ENCODE measurements around the gene RPTOR. TPM values are rescaled to one million over a fixed set of nuclear protein-coding genes. Genes with fewer than 3 reads are reported as not detected.

The RPTOR gene
- total and polyA plus RNA-seq, 2 experiments from 2014 or later: 6.6 to 16.1 TPM

DNA sequence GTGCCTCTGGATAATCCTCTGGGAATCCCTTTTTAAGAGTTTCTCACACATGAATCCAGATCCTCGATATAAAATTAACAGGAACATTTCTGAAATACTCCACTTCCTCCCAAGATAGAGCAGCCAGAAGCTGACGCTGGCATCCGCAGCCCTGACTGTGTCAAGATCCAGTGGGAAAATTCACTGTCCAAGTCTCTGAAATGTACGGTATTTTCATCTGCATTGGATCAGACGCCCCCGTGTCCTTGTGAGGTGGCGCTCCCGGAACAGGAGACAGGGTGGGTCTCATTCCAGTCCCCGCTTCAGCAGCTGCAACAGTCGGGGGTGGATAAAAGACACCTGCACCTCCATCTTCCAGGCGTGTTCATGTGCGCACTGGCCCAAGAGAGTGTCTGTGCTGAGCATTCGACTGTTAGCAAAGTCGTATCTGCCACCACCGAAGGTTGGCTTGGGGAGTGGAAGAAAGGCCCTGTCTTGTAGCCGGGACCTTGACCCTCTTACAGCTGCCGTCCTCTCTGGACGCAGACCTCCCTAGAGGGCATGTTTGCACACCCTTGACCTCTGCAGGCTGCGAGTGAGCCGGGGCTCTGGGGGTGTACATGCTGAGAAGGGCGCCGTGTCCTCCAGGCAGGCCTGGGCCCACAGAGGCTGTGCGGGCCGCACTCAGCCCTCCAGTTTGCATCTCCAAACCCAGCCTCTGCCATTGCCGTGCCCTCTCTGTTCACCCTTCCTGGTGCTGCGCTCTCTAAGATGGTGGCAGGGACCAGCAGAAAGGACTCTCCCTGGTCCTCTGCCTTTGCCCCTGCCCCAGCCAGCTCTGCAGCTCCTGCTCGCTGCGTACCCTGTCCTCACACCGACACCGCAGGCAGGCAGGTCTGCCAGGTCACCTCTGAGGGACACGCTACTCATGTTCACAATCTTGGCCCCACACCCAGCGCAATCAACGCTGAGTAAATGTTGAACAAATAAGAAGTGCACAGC, 375.0 kb downstream of the RPTOR start:
- DNase-seq: no peak
- Histone ChIP-seq H3K36me3 (ENCODE audit: low read depth) (no peaks in the 10 kb centered on the region), H3K27ac (no peak overlapping the region), H3K4me1 (ENCODE audit: insufficient read depth) (no peaks in the 10 kb centered on the region), H2AFZ (no peak overlapping the region), H3K4me3 (no peak overlapping the region), H4K20me1 (ENCODE audit: insufficient read depth) (no peaks in the 10 kb centered on the region), H3K4me2 (ENCODE audit: unreplicated experiment) (no peak overlapping the region), H3K27me3 (replicated peaks; ENCODE audit: insufficient read depth) (no peaks in the 10 kb centered on the region), H3K9ac (no peak overlapping the region), H3K9me2 (ENCODE audit: insufficient read depth) (no peaks in the 10 kb centered on the region), H3F3A (ENCODE audit: insufficient read depth) (no peaks in the 10 kb centered on the region), H3K9me3 (ENCODE audit: low read depth) (no peaks in the 10 kb centered on the region), H3K79me2 (ENCODE audit: insufficient read depth) (no peaks in the 10 kb centered on the region)
- TF ChIP-seq EZH2phosphoT487 (IDR thresholded peaks at IDR 0.05; ENCODE audit: insufficient read depth, low read depth): no peak
- no peak for TF ChIP-seq EZH2 (IDR thresholded peaks at IDR 0.05; ENCODE audit: insufficient read depth, poor library complexity, severe bottlenecking)
- 92 to 93% methylated on average over 33 of the region's 33 CpGs for WGBS, 2 experiments (ENCODE audit: low coverage in 1 of 2, low lambda C conversion rate in 2 of 2, missing lambda C conversion rate in 2 of 2)
- in situ Hi-C loops (cut with MboI): no loop called here

DNA sequence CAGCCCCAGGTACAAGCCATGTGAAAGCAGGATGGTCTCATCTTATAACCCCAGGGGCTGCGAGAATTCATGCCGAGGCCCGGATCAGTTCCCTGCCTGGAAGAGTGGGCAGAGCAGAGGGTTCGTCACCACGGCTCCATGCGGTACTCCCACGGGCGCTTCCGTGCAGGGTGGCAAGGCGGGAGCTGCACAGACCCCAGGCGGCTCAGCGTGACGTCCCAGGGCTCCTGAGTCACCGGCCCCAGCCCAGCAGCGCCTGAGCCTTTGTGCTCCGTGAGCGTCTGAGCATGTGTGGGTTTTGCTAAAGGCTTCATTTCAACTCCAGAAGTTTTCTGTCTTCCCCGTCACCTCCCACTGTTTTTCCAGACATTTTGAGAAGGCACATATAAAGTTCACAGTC, 375.8 kb downstream of the RPTOR start:
- no peaks in the 10 kb centered on the region for H3K9me3 ChIP-seq (ENCODE audit: low read depth)
- no peak overlapping the region for H3K27ac ChIP-seq
- in situ Hi-C loops (cut with MboI): no loop called here
- H4K20me1 ChIP-seq (ENCODE audit: insufficient read depth): no peaks in the 10 kb centered on the region
- no peaks in the 10 kb centered on the region for H3K9me2 ChIP-seq (ENCODE audit: insufficient read depth)
- no peak overlapping the region for H3K4me2 ChIP-seq (ENCODE audit: unreplicated experiment)
- WGBS, 2 experiments (ENCODE audit: low coverage in 1 of 2, low lambda C conversion rate in 2 of 2, missing lambda C conversion rate in 2 of 2): 87 to 94% methylated on average over 18 of the region's 18 CpGs
- TF ChIP-seq EZH2 (IDR thresholded peaks at IDR 0.05; ENCODE audit: insufficient read depth, poor library complexity, severe bottlenecking) (no peak), EZH2phosphoT487 (IDR thresholded peaks at IDR 0.05; ENCODE audit: insufficient read depth, low read depth) (no peak)
- no peak for DNase-seq
- H2AFZ ChIP-seq: no peak overlapping the region
- H3K4me1 ChIP-seq (ENCODE audit: insufficient read depth): no peaks in the 10 kb centered on the region
- H3K9ac ChIP-seq: no peak overlapping the region
- H3K4me3 ChIP-seq: no peak overlapping the region
- H3K79me2 ChIP-seq (ENCODE audit: insufficient read depth): no peaks in the 10 kb centered on the region
- H3K27me3 ChIP-seq (replicated peaks; ENCODE audit: insufficient read depth): no peaks in the 10 kb centered on the region
- H3K36me3 ChIP-seq (ENCODE audit: low read depth): no peaks in the 10 kb centered on the region
- H3F3A ChIP-seq (ENCODE audit: insufficient read depth): no peaks in the 10 kb centered on the region

DNA sequence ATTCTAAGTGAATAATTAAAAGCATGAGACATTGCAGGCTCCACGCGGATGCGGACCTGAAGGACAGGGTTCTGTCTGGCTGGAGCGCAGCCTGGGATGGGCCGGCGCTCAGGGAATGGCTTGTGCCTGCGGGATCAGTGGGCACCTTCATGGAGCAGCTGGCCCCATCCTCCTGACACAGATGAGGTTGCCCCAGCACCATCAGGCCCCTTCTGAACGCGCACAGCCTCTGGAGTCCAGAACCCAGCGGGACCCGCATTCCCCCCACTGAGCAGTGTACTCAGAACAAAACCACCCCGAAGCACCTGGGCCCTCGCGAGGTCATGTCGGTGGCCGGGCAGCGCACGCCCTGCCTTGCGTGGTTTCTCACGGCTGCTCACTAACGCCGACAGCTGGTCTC, 376.5 kb downstream of the RPTOR start:
- Histone ChIP-seq H3K4me3 (no peak overlapping the region), H3K4me2 (ENCODE audit: unreplicated experiment) (no peak overlapping the region), H4K20me1 (ENCODE audit: insufficient read depth) (no peaks in the 10 kb centered on the region), H2AFZ (no peak overlapping the region), H3F3A (ENCODE audit: insufficient read depth) (no peaks in the 10 kb centered on the region), H3K9me3 (ENCODE audit: low read depth) (no peaks in the 10 kb centered on the region), H3K79me2 (ENCODE audit: insufficient read depth) (no peaks in the 10 kb centered on the region), H3K36me3 (ENCODE audit: low read depth) (no peaks in the 10 kb centered on the region), H3K4me1 (ENCODE audit: insufficient read depth) (no peaks in the 10 kb centered on the region), H3K27ac (no peak overlapping the region), H3K27me3 (replicated peaks; ENCODE audit: insufficient read depth) (no peaks in the 10 kb centered on the region), H3K9ac (no peak overlapping the region), H3K9me2 (ENCODE audit: insufficient read depth) (no peaks in the 10 kb centered on the region)
- no peak for TF ChIP-seq EZH2phosphoT487 (IDR thresholded peaks at IDR 0.05; ENCODE audit: insufficient read depth, low read depth)
- TF ChIP-seq EZH2 (IDR thresholded peaks at IDR 0.05; ENCODE audit: insufficient read depth, poor library complexity, severe bottlenecking): no peak
- WGBS, 2 experiments (ENCODE audit: low coverage in 1 of 2, low lambda C conversion rate in 2 of 2, missing lambda C conversion rate in 2 of 2): 93 to 96% methylated on average over 20 to 22 of the region's 22 CpGs
- in situ Hi-C loops (cut with MboI): no loop called here
- no peak for DNase-seq

DNA sequence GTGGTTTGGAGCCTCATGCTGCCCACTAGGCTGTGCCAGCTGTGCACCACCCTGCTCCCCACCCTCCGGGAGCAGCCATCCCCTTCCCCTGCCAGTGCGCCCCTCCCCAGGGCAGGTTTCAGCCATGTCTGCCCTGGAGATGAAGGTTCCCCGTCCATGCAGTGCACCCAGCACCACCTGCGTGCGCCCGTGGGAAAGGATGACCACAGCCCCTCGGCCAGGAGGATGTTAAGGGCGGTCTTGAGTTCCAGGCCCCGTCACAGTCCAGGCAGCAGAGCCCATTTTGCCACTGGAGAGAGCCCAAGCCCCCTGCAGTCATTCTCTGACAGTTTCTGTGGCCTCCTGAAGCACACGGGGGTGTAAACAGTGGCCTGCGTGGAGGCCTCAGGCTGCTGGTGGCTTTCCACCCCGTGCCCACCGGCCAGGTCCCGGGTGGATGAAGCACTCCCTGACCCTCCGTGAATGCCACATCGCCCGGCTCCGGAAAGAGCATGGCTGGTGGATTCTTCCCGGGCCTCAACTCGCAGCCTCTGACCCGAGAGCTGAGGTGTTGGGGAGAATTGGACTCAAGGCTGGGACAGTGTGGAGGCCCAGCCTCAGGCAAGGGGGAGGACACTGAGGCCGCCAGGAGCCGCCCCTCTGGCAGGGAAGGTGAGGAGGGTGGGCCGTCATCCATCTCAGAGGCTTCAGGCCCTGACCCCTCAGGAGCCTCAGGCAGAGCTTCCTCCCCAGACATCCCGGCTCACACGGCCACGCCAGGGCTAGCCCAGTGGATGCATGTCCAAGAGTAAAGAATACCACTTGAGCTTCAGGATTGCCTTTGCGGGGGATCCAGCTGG, 377.3 kb downstream of the RPTOR start:
- DNase-seq: no peak
- in situ Hi-C loops (cut with MboI): no loop called here
- no peak overlapping the region for H3K27ac ChIP-seq
- H3F3A ChIP-seq (ENCODE audit: insufficient read depth): no peaks in the 10 kb centered on the region
- no peak overlapping the region for H3K4me3 ChIP-seq
- no peaks in the 10 kb centered on the region for H3K36me3 ChIP-seq (ENCODE audit: low read depth)
- H3K27me3 ChIP-seq (replicated peaks; ENCODE audit: insufficient read depth): no peaks in the 10 kb centered on the region
- 94 to 95% methylated on average over 28 of the region's 28 CpGs for WGBS, 2 experiments (ENCODE audit: low coverage in 1 of 2, low lambda C conversion rate in 2 of 2, missing lambda C conversion rate in 2 of 2)
- no peak overlapping the region for H3K4me2 ChIP-seq (ENCODE audit: unreplicated experiment)
- H3K9ac ChIP-seq: no peak overlapping the region
- H3K9me3 ChIP-seq (ENCODE audit: low read depth): no peaks in the 10 kb centered on the region
- no peak for TF ChIP-seq EZH2phosphoT487 (IDR thresholded peaks at IDR 0.05; ENCODE audit: insufficient read depth, low read depth)
- TF ChIP-seq EZH2 (IDR thresholded peaks at IDR 0.05; ENCODE audit: insufficient read depth, poor library complexity, severe bottlenecking): no peak
- no peak overlapping the region for H2AFZ ChIP-seq
- H4K20me1 ChIP-seq (ENCODE audit: insufficient read depth): no peaks in the 10 kb centered on the region
- no peaks in the 10 kb centered on the region for H3K79me2 ChIP-seq (ENCODE audit: insufficient read depth)
- no peaks in the 10 kb centered on the region for H3K9me2 ChIP-seq (ENCODE audit: insufficient read depth)
- no peaks in the 10 kb centered on the region for H3K4me1 ChIP-seq (ENCODE audit: insufficient read depth)
